ENCODE measurements around the gene CBFA2T2.

DNA sequence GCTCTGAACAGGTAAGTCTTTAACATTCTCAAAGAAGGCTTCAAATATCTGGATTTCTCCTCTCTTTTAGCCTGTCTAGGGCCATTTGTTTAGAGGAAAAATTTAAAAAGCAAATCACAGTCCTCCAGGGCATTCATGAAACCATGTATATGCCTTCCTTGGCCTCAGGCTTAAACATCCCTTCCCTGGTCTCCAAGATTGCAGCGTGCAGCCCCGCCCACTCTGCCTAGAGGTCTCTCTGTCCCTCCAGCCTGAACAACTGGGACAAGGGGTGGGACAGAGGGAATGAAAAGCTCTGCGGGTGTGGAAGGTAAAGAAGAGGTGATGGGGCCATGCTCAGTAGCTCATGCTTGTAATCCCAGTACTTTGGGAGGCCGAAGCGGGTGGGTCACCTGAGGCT lies 9.8 kb upstream of the CBFA2T2 start:
- TF ChIP-seq, protein P1, sequence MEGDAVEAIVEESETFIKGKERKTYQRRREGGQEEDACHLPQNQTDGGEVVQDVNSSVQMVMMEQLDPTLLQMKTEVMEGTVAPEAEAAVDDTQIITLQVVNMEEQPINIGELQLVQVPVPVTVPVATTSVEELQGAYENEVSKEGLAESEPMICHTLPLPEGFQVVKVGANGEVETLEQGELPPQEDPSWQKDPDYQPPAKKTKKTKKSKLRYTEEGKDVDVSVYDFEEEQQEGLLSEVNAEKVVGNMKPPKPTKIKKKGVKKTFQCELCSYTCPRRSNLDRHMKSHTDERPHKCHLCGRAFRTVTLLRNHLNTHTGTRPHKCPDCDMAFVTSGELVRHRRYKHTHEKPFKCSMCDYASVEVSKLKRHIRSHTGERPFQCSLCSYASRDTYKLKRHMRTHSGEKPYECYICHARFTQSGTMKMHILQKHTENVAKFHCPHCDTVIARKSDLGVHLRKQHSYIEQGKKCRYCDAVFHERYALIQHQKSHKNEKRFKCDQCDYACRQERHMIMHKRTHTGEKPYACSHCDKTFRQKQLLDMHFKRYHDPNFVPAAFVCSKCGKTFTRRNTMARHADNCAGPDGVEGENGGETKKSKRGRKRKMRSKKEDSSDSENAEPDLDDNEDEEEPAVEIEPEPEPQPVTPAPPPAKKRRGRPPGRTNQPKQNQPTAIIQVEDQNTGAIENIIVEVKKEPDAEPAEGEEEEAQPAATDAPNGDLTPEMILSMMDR (IDR thresholded peaks at IDR 0.05; ENCODE audit: borderline replicate concordance, extremely low read depth, low read length, poor library complexity, severe bottlenecking) = no peak
- no peak for TF ChIP-seq EZH2 (IDR thresholded peaks at IDR 0.05; ENCODE audit: borderline replicate concordance, low read depth, low read length, severe bottlenecking)

All from DND-41 (cell line).